CD4-positive, alpha-beta memory T cell (primary cell): ENCODE data around the gene DAB2IP. TPM values are rescaled to one million over a fixed set of nuclear protein-coding genes. Genes with fewer than 3 reads are reported as not detected.

Experiments used
- CTCF ChIA-PET: fragments of 350-600 bp; sonication (Branson Sonifier 250); formaldehyde crosslinking; loops from one replicate; lab custom pipeline; 2021; ENCODE audit warnings: inconsistent platforms; ENCODE audit not compliant: partially characterized antibody; lab: Charles Lee
- POLR2A ChIA-PET: fragments of 350-600 bp; sonication (Branson Sonifier 250); formaldehyde crosslinking; loops from one replicate; lab custom pipeline; 2021; ENCODE audit not compliant: partially characterized antibody; lab: Charles Lee
- DNase-seq, 5 donors: peaks; one replicate each; pipeline versions ENCODE4 v3.0.0 to v3.0.0-alpha.2; 2020 to 2022; ENCODE audit warnings: mixed read lengths in 1 of 5
- H3K27ac ChIP-seq: one replicate; pipeline ENCODE4 v1.7.0; 2013; ENCODE audit warnings: low read depth, low read length
- H3K27me3 ChIP-seq: 2 replicates; pipeline ENCODE4 v1.7.0; 2013; ENCODE audit warnings: mild to moderate bottlenecking, low read length, moderate library complexity; ENCODE audit not compliant: insufficient read depth
- H3K36me3 ChIP-seq: 2 replicates; pipeline ENCODE4 v1.7.0; 2013; ENCODE audit warnings: mild to moderate bottlenecking, low read length, moderate library complexity; ENCODE audit not compliant: insufficient read depth
- H3K4me1 ChIP-seq: 2 replicates; pipeline ENCODE4 v1.7.0; 2013; ENCODE audit warnings: mild to moderate bottlenecking, low read length, moderate library complexity; ENCODE audit not compliant: insufficient read depth
- H3K4me3 ChIP-seq, 2 donors: one replicate each; pipeline ENCODE4 v1.7.0; 2013; ENCODE audit warnings: low read length in 2 of 2, mild to moderate bottlenecking in 1 of 2
- H3K9me3 ChIP-seq, 2 donors: one replicate each; pipeline ENCODE4 v1.7.0; 2013; ENCODE audit warnings: low read length in 2 of 2, control low read depth in 1 of 2; ENCODE audit not compliant: control insufficient read depth in 1 of 2
- H3K27ac Mint-ChIP-seq, 7 donors: one replicate each; pipeline ENCODE4 v1.8.0; 2020 to 2021; ENCODE audit warnings: mixed read lengths in 7 of 7, mild to moderate bottlenecking in 6 of 7, inconsistent platforms in 3 of 7, moderate library complexity in 3 of 7
- H3K27me3 Mint-ChIP-seq, 2 donors: one replicate each; pipeline ENCODE4 v1.8.0; 2020 to 2021; ENCODE audit warnings: mixed read lengths in 2 of 2
- H3K36me3 Mint-ChIP-seq, 2 donors: one replicate each; pipeline ENCODE4 v1.8.0; 2020 to 2021; ENCODE audit warnings: mixed read lengths in 2 of 2, inconsistent platforms in 1 of 2, mild to moderate bottlenecking in 1 of 2
- H3K4me1 Mint-ChIP-seq, 4 donors: one replicate each; pipeline ENCODE4 v1.8.0; 2020 to 2021; ENCODE audit warnings: mixed read lengths in 4 of 4, mild to moderate bottlenecking in 1 of 4
- H3K4me3 Mint-ChIP-seq, 8 donors: one replicate each; pipeline ENCODE4 v1.8.0; 2020 to 2021; ENCODE audit warnings: mixed read lengths in 8 of 8, mild to moderate bottlenecking in 7 of 8, moderate library complexity in 6 of 8, inconsistent platforms in 3 of 8
- H3K9me3 Mint-ChIP-seq, 8 donors: one replicate each; pipeline ENCODE4 v1.8.0; 2020 to 2021; ENCODE audit warnings: mixed read lengths in 8 of 8, mild to moderate bottlenecking in 5 of 8, inconsistent platforms in 3 of 8, moderate library complexity in 1 of 8
- intact Hi-C: fragments of 100-400 bp; cut with micrococcal nuclease; formaldehyde crosslinking; loops from one replicate; pipeline ENCODE4 v1.15.1; 2023
- polyA plus RNA-seq, 2 donors: library from polyadenylated mRNA; unstranded; fragments of 300-500 nt; fragmentation: Illumina TruSeq; gene quantifications; one replicate each; pipeline ENCODE4 v1.2.3, GENCODE V29; 2021
- total RNA-seq, 2 experiments: library from RNA; stranded (reverse); gene quantifications; one replicate each; pipeline ENCODE4 v1.2.3, GENCODE V29; 2021

DAB2IP gene
- total and polyA plus RNA-seq, 4 experiments from 2014 or later: not detected

DNA sequence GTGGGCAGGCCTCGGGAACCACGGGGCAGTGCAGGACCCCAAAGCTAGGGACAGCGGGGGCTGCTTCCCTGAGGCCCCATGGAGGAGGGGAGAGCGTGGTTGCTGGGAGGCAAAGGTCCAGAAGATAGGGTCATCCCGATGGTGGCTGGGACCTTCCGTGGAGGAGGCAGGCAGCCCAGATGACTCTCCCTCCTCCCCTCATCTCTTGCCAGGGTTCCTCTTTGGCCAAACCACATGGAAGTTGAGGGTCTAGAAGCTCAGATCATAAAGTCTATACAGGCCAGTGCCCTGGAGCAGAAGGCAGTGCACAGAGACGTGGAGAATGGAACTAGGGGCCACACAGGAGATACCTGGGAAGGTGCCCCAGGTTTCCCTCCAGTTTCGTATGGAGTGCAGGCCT is 22.6 kb downstream of the DAB2IP start:
- Mint-ChIP-seq H3K27ac (no peak overlapping the region), H3K27me3 (peaks cover 6 to 20% of the 10 kb centered on the region in 2 donors), H3K9me3 (peaks cover 0 to 3% (median 0%) of the 10 kb centered on the region in 8 donors), H3K4me3 (no peak overlapping the region), H3K4me1 (no peaks in the 10 kb centered on the region), H3K36me3 (no peaks in the 10 kb centered on the region)
- POLR2A ChIA-PET: no interaction called here
- no peaks in the 10 kb centered on the region for H3K36me3 ChIP-seq
- intact Hi-C loops: no loop called here
- no peak overlapping the region for H3K4me3 ChIP-seq
- H3K27me3 ChIP-seq: no peaks in the 10 kb centered on the region
- no peaks in the 10 kb centered on the region for H3K4me1 ChIP-seq
- H3K9me3 ChIP-seq: no peaks in the 10 kb centered on the region
- CTCF ChIA-PET: no interaction called here
- no peak overlapping the region for H3K27ac ChIP-seq
- DNase-seq: no peak

DNA sequence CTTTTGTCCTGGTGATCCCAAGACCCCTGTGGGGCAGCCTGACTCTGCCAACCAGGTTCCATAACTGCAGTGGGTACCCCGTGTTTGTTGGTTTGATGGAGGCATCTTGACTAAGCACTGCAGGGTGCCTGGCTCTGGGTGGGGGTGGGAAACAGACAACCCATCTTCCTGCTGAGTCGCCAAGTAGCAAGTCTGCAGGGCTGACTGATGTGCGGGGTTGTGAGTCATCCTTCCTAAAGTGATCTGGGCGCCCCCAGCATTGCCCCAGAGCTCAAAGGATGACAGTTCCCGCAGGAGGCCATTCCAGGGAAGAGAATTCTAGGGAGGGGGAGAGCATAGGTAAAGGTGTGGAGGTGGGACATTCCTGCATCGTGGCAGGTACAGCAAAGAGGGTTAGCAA is 23.5 kb downstream of the DAB2IP start:
- Histone ChIP-seq H3K4me1 (no peaks in the 10 kb centered on the region), H3K27me3 (no peaks in the 10 kb centered on the region), H3K9me3 (no peaks in the 10 kb centered on the region), H3K36me3 (no peaks in the 10 kb centered on the region), H3K27ac (no peak overlapping the region), H3K4me3 (no peak overlapping the region)
- intact Hi-C loops: no loop called here
- no peak for DNase-seq
- no peaks in the 10 kb centered on the region for H3K4me1 Mint-ChIP-seq
- peaks cover 3 to 15% of the 10 kb centered on the region in 2 donors for H3K27me3 Mint-ChIP-seq
- no peaks in the 10 kb centered on the region for H3K36me3 Mint-ChIP-seq
- ChIA-PET POLR2A (no interaction called here), CTCF (no interaction called here)
- peaks cover 0 to 3% (median 0%) of the 10 kb centered on the region in 8 donors for H3K9me3 Mint-ChIP-seq
- no peak overlapping the region for H3K27ac Mint-ChIP-seq
- H3K4me3 Mint-ChIP-seq: no peak overlapping the region

DNA sequence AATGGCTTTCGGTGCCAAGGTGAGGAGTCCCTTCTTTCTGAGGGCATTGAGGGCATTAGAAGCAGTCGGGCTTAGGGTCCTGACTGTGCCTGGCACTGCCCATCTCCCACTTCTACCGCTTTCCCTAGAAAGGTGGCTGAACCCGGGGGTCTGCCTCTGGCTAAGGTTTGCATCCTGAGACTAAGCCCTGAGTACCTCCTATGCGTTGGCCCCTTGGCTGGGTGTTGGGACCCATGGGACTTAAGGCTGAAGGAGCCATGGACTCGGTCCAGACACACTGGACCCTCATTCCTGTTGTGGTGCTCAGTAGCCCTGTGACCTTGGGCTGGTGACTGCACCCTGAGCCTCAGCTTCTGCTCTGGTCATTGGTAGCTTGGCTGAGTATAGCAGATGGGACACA is 23.9 kb downstream of the DAB2IP start:
- POLR2A ChIA-PET: no interaction called here
- H3K27me3 Mint-ChIP-seq: peaks cover 3 to 14% of the 10 kb centered on the region in 2 donors

DNA sequence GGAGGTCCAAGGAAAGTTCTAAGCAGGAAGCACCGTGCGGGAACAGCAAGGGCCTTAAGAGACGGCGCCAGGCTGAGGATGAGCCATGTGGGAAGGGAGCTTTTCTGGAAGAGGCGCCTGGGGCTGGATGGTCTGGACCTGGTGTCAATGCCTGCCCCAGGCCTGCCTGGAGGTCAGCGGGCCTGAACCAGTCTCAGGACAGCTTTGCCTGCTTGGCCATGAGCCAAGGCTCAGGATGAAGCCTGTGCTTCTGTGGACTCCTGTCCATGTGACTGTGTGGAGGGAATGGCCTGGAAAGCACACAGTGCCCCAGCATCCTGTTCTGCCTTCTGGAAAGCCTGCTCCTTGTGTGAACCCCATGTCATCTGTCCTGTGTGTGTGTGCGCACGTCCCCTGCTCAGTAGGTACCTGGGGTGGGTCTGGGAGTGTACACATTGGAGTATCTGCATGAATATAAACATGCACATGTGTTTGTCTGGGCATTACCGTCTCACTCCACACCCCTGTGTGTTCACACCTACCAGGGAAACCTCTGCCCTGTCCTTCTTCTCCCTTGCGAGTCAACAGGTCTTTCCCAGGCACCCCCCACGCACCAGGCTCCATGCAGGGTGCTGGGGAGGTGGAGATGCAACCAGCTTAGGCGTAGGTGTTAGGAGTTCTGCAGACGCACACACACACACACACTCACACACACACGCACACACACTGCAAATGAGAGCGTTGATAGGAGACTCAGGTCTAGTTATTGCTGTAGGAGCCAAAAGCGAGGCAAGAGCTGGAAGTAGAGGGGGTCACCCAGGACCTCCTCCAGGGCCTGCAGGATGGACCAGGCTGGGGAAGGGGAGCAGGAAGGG is 24.8 kb downstream of the DAB2IP start:
- no peaks in the 10 kb centered on the region for H3K36me3 ChIP-seq
- CTCF ChIA-PET: no interaction called here
- no peaks in the 10 kb centered on the region for H3K9me3 Mint-ChIP-seq
- peaks cover under 1 to 12% of the 10 kb centered on the region in 2 donors for H3K27me3 Mint-ChIP-seq
- POLR2A ChIA-PET: no interaction called here
- no peaks in the 10 kb centered on the region for H3K36me3 Mint-ChIP-seq
- intact Hi-C loops: no loop called here
- H3K4me3 ChIP-seq: no peak overlapping the region
- no peaks in the 10 kb centered on the region for H3K27me3 ChIP-seq
- H3K4me3 Mint-ChIP-seq: no peak overlapping the region
- no peak overlapping the region for H3K27ac Mint-ChIP-seq
- H3K27ac ChIP-seq: no peak overlapping the region
- DNase-seq: no peak
- H3K4me1 ChIP-seq: no peaks in the 10 kb centered on the region
- H3K9me3 ChIP-seq: no peaks in the 10 kb centered on the region
- no peaks in the 10 kb centered on the region for H3K4me1 Mint-ChIP-seq

More for the DNA sequence above, 23.9 kb downstream of the DAB2IP start:
- Histone ChIP-seq H3K36me3 (no peaks in the 10 kb centered on the region), H3K27me3 (no peaks in the 10 kb centered on the region), H3K27ac (no peak overlapping the region), H3K4me1 (no peaks in the 10 kb centered on the region), H3K4me3 (no peak overlapping the region), H3K9me3 (no peaks in the 10 kb centered on the region)
- H3K9me3 Mint-ChIP-seq: peaks cover 0 to 3% (median 0%) of the 10 kb centered on the region in 8 donors
- CTCF ChIA-PET: no interaction called here
- no peaks in the 10 kb centered on the region for H3K36me3 Mint-ChIP-seq
- H3K4me3 Mint-ChIP-seq: no peak overlapping the region
- peak overlapping the region in 1 of 7 donors; percentile 3 for H3K27ac Mint-ChIP-seq
- intact Hi-C loops: no loop called here
- DNase-seq: no peak
- H3K4me1 Mint-ChIP-seq: no peaks in the 10 kb centered on the region

DNA sequence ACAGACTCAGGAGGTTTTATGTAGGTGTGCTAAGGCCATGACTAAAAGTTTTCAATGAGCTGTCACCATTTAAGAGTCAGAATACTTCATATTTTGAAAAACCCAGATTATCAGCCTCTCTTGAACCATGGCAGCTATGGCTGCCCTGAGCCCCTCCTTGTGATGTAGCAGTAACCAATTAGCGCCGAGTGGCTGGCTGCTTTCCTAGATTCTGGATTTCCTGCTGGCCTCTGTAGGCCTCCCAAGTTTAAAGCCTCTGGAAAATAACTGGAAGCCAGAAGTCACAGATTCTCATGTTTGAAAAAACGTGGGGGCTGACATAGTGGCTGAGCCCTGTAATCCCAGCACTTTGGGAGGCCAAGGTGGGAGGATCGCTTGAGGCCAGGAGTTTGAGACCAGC is 25.5 kb downstream of the DAB2IP start:
- no peak overlapping the region for H3K4me3 ChIP-seq
- CTCF ChIA-PET: no interaction called here
- POLR2A ChIA-PET: no interaction called here

DNA sequence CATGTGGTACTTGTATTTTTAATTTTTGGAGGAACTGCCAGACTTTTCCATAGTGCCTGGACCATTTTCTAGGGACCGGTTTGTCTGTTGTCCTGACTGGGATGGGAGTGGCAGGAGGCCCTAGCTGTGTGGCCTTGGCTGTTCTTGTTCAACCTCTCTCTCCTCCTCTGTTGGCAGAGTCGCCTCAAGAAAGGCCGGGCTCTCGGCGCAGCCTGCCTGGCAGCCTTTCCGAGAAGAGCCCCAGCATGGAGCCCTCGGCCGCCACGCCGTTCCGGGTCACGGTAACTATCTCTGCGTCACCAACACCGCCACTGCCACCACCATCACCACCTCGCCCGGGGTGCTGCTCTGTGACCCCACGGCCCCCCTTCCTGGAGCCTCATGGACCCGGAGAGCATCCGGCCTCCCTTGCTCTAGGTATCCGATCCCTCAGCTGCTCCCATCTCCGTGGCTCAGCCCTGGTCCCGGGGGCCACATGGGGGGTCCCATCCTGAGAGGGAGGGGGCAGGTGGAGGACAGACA is 27.1 kb downstream of the DAB2IP start:
- Mint-ChIP-seq H3K4me1 (no peaks in the 10 kb centered on the region), H3K9me3 (no peaks in the 10 kb centered on the region), H3K27me3 (peaks cover 1 to 13% of the 10 kb centered on the region in 2 donors), H3K36me3 (no peaks in the 10 kb centered on the region), H3K4me3 (no peak overlapping the region), H3K27ac (no peak overlapping the region)
- CTCF ChIA-PET: no interaction called here
- intact Hi-C loops: no loop called here
- POLR2A ChIA-PET: no interaction called here
- Histone ChIP-seq H3K4me3 (no peak overlapping the region), H3K9me3 (no peaks in the 10 kb centered on the region), H3K4me1 (no peaks in the 10 kb centered on the region), H3K27ac (no peak overlapping the region), H3K36me3 (no peaks in the 10 kb centered on the region), H3K27me3 (no peaks in the 10 kb centered on the region)
- DNase-seq: no peak

More for the DNA sequence above, 25.5 kb downstream of the DAB2IP start:
- H3K9me3 Mint-ChIP-seq: no peaks in the 10 kb centered on the region
- H3K4me1 ChIP-seq: no peaks in the 10 kb centered on the region
- no peaks in the 10 kb centered on the region for H3K27me3 ChIP-seq
- H3K9me3 ChIP-seq: no peaks in the 10 kb centered on the region
- no peak overlapping the region for H3K27ac ChIP-seq
- intact Hi-C loops: no loop called here
- no peaks in the 10 kb centered on the region for H3K36me3 ChIP-seq
- no peak overlapping the region for H3K27ac Mint-ChIP-seq
- no peak for DNase-seq
- H3K4me1 Mint-ChIP-seq: no peaks in the 10 kb centered on the region
- no peaks in the 10 kb centered on the region for H3K36me3 Mint-ChIP-seq
- no peak overlapping the region for H3K4me3 Mint-ChIP-seq
- H3K27me3 Mint-ChIP-seq: peaks cover 1 to 10% of the 10 kb centered on the region in 2 donors

DNA sequence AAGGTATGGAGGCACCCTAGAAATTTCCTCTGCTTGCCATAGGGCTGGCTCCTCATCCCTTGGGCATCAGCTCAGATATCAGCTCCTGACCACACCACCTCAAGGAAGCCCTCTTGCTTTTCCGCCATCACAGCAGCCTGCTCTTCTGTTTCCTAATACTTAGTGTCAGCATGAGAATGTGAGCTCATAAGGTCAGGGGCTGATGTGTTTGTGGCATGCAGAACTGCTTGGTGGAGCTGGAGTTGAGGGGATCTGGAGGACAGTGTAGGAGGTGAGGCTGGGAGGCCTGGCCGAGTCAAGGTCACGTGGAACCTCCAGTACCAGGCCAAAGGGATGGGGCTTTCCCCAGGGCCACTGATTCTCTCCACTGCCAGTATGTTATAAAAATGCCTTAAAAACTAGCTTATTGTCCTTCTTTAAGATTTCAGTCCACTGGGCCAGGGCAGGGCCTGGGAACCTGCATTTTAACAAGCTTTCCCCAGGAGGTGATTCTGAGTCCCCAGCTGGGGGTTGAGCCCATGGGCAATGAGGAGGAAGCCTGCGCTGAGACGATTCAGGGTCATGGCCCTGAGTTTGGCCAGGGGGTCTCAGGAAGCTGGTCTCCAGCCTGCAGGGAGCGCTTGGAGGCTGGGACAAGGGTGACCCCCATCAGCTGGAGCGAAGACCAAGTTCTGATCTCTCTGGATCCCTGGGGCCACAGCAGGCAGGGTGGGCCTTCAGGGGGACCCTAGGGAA is 28.6 kb downstream of the DAB2IP start:
- Mint-ChIP-seq H3K9me3 (no peaks in the 10 kb centered on the region), H3K4me3 (no peak overlapping the region), H3K36me3 (no peaks in the 10 kb centered on the region), H3K27ac (no peak overlapping the region), H3K4me1 (no peaks in the 10 kb centered on the region), H3K27me3 (peaks cover 3 to 15% of the 10 kb centered on the region in 2 donors)
- Histone ChIP-seq H3K4me3 (no peak overlapping the region), H3K9me3 (no peaks in the 10 kb centered on the region), H3K36me3 (no peaks in the 10 kb centered on the region), H3K4me1 (no peaks in the 10 kb centered on the region), H3K27ac (no peak overlapping the region), H3K27me3 (no peaks in the 10 kb centered on the region)
- POLR2A ChIA-PET: no interaction called here
- DNase-seq: no peak
- intact Hi-C loops: no loop called here
- CTCF ChIA-PET: interaction anchor here (0.6 kb wide), 1 partner anchor 18 kb away, joined by 3 read pairs; no protein-coding TSS in a partner anchor
